Mesothelial cell of epicardium (in vitro differentiated cells): Measurements from ENCODE around the gene RC3H1. TPM values are rescaled to one million over a fixed set of nuclear protein-coding genes. Genes with fewer than 3 reads are reported as not detected.

Source experiments
- DNase-seq, 2 experiments: peaks; one replicate each; pipeline ENCODE4 v3.0.0; 2021; ENCODE audit warnings: low spot score in 2 of 2; ENCODE audit not compliant: unreplicated experiment in 2 of 2
- H3K27ac Mint-ChIP-seq: 2 replicates; pipeline ENCODE4 v1.8.0; 2021; ENCODE audit warnings: mixed read lengths
- H3K27me3 Mint-ChIP-seq: 2 replicates; pipeline ENCODE4 v1.8.0; 2021; ENCODE audit warnings: low read depth, mixed read lengths
- H3K36me3 Mint-ChIP-seq: 2 replicates; pipeline ENCODE4 v1.8.0; 2021; ENCODE audit warnings: mixed read lengths
- H3K4me1 Mint-ChIP-seq: 2 replicates; pipeline ENCODE4 v1.8.0; 2021; ENCODE audit warnings: mixed read lengths
- H3K4me3 Mint-ChIP-seq: 2 replicates; pipeline ENCODE4 v1.8.0; 2021; ENCODE audit warnings: mild to moderate bottlenecking, moderate library complexity, mixed read lengths
- H3K9me3 Mint-ChIP-seq: 2 replicates; pipeline ENCODE4 v1.8.0; 2021; ENCODE audit warnings: mixed read lengths
- CTCF ChIP-seq: fragments of 200-600 bp; sonication (generic); IDR thresholded peaks from one replicate; pipeline ENCODE4 v1.5.0; 2021; ENCODE audit warnings: antibody characterized with exemption; ENCODE audit not compliant: unreplicated experiment
- total RNA-seq: library from RNA; stranded (reverse); gene quantifications from 3 replicates; pipeline ENCODE4 v1.2.1, GENCODE V29; 2021

Gene RC3H1
- total RNA-seq, 1 donor from 2014 or later, result 52.0 TPM

GRCh38 chr1:174005032-174005431 lies 17.1 kb downstream of the RC3H1 start:
- Mint-ChIP-seq H3K36me3 (peaks cover 15% of the 10 kb centered on the region), H3K4me1 (peaks cover 31% of the 10 kb centered on the region), H3K9me3 (peaks cover 6% of the 10 kb centered on the region), H3K27ac (no peak overlapping the region), H3K4me3 (no peak overlapping the region), H3K27me3 (no peaks in the 10 kb centered on the region)
- no peak for DNase-seq
- no peak for TF ChIP-seq CTCF

- TF ChIP-seq CTCF, result no peak
- H3K27ac Mint-ChIP-seq, result no peak overlapping the region
Measured at GRCh38 chr1:174003867-174004266, 18.3 kb downstream of the RC3H1 start.

GRCh38 chr1:174001573-174001972 lies 20.6 kb downstream of the RC3H1 start:
- peaks cover 2% of the 10 kb centered on the region for H3K36me3 Mint-ChIP-seq
- no peak overlapping the region for H3K4me3 Mint-ChIP-seq
- no peak for TF ChIP-seq CTCF
- DNase-seq, result no peak
- H3K9me3 Mint-ChIP-seq, result no peaks in the 10 kb centered on the region
- peak overlapping the region; percentile 89 for H3K27ac Mint-ChIP-seq
- peaks cover 48% of the 10 kb centered on the region for H3K4me1 Mint-ChIP-seq
- H3K27me3 Mint-ChIP-seq, result no peaks in the 10 kb centered on the region

More at GRCh38 chr1:174003867-174004266, 18.3 kb downstream of the RC3H1 start:
- Mint-ChIP-seq H3K4me1 (peaks cover 33% of the 10 kb centered on the region), H3K36me3 (peaks cover 9% of the 10 kb centered on the region), H3K4me3 (no peak overlapping the region), H3K9me3 (peaks cover 6% of the 10 kb centered on the region), H3K27me3 (no peaks in the 10 kb centered on the region)
- no peak for DNase-seq

GRCh38 chr1:174000371-174000770 lies 21.8 kb downstream of the RC3H1 start:
- Mint-ChIP-seq H3K4me1 (peaks cover 48% of the 10 kb centered on the region), H3K4me3 (no peak overlapping the region), H3K9me3 (no peaks in the 10 kb centered on the region), H3K36me3 (peaks cover 6% of the 10 kb centered on the region), H3K27ac (peak overlapping the region; percentile 89), H3K27me3 (no peaks in the 10 kb centered on the region)
- no peak for DNase-seq
- TF ChIP-seq CTCF, result no peak

DNA sequence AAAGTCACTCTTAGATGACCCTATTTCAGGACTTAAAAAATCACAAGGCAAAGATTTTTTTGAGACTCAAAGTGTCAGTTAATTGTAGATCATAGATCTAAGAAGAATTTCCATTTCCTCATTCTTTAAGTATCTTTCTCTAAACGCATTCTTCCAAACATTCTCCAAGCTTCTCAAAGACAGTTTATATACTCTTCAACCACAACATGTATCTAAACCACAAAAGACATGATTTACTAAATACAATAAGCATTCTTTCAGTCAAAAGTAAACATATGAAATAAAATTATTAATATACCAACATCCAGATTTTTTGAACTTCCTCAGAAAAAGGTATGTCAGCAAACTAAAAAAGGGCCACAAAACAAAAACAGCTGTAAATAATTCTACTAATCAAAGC lies 24.4 kb downstream of the RC3H1 start:
- Mint-ChIP-seq H3K27me3 (no peaks in the 10 kb centered on the region), H3K36me3 (peaks cover 3% of the 10 kb centered on the region), H3K4me3 (no peak overlapping the region), H3K9me3 (no peaks in the 10 kb centered on the region), H3K4me1 (peaks cover 42% of the 10 kb centered on the region), H3K27ac (peak overlapping the region; percentile 93)
- no peak for TF ChIP-seq CTCF
- no peak for DNase-seq

- H3K36me3 Mint-ChIP-seq, result peaks cover 8% of the 10 kb centered on the region
- H3K9me3 Mint-ChIP-seq, result no peaks in the 10 kb centered on the region
- H3K27me3 Mint-ChIP-seq, result no peaks in the 10 kb centered on the region
- TF ChIP-seq CTCF, result no peak
- peak overlapping the region; percentile 75 for H3K27ac Mint-ChIP-seq
- no peak overlapping the region for H3K4me3 Mint-ChIP-seq
- peaks cover 36% of the 10 kb centered on the region for H3K4me1 Mint-ChIP-seq
- no peak for DNase-seq
Measured at GRCh38 chr1:173996995-173997394, 25.2 kb downstream of the RC3H1 start.
